Glutamatergic neuron (in vitro differentiated cells): ENCODE results near the gene CEP128. TPM values are rescaled to one million over a fixed set of nuclear protein-coding genes. Genes with fewer than 3 reads are reported as not detected.

Experiments used
- DNase-seq: peaks from one replicate; pipeline ENCODE4 v3.0.0; 2022
- H3K27ac Mint-ChIP-seq: one replicate; pipeline ENCODE4 v1.8.0; 2020; ENCODE audit warnings: mild to moderate bottlenecking, mixed read lengths, inconsistent platforms; ENCODE audit not compliant: unreplicated experiment
- H3K27me3 Mint-ChIP-seq: one replicate; pipeline ENCODE4 v1.8.0; 2020; ENCODE audit warnings: mild to moderate bottlenecking, moderate library complexity, mixed read lengths, inconsistent platforms; ENCODE audit not compliant: unreplicated experiment
- H3K36me3 Mint-ChIP-seq: one replicate; pipeline ENCODE4 v1.8.0; 2020; ENCODE audit warnings: mild to moderate bottlenecking, mixed read lengths, inconsistent platforms; ENCODE audit not compliant: unreplicated experiment
- H3K4me1 Mint-ChIP-seq: one replicate; pipeline ENCODE4 v1.8.0; 2020; ENCODE audit warnings: mild to moderate bottlenecking, low read depth, mixed read lengths, inconsistent platforms; ENCODE audit not compliant: unreplicated experiment
- H3K4me3 Mint-ChIP-seq: one replicate; pipeline ENCODE4 v1.8.0; 2020; ENCODE audit warnings: mild to moderate bottlenecking, mixed read lengths, inconsistent platforms; ENCODE audit not compliant: unreplicated experiment
- H3K9me3 Mint-ChIP-seq: one replicate; pipeline ENCODE4 v1.8.0; 2020; ENCODE audit warnings: mild to moderate bottlenecking, moderate library complexity, mixed read lengths, inconsistent platforms; ENCODE audit not compliant: unreplicated experiment
- CTCF ChIP-seq: fragments of 200-600 bp; sonication (generic); IDR thresholded peaks from one replicate; pipeline ENCODE4 v1.5.0; 2021; ENCODE audit not compliant: partially characterized antibody, unreplicated experiment
- total RNA-seq: library from RNA; stranded (reverse); fragmentation: NEBNext Ultra II Directional; extraction: Animal tissue kit (Norgen Biotek cat#: 25700); gene quantifications from one replicate; pipeline ENCODE4 v1.2.1, GENCODE V29; 2021; ENCODE audit not compliant: unreplicated experiment

CEP128 gene
- total RNA-seq, 1 donor from 2014 or later: 38.5 TPM

DNA sequence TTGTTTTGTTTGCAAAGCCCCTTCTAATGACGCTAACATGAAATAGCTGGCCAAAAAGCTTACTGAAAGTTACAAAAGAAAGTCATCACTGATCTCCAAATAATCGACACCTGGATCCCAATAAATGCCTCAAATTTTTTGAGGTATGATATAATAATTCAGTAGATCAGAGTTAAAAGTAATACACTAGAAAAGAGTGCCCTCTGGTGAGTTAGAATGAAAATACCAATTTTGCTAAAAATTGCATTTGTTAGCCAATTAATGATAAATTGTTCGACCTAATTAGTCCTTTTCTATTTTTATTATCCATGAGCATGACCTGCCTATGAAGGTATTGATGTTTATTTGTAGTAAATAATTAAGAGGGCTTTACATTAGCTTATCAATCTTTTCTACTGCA lies 78.6 kb downstream of the CEP128 start:
- no peaks in the 10 kb centered on the region for H3K4me1 Mint-ChIP-seq
- no peaks in the 10 kb centered on the region for H3K27me3 Mint-ChIP-seq
- peaks cover 8% of the 10 kb centered on the region for H3K36me3 Mint-ChIP-seq
- DNase-seq: no peak
- H3K9me3 Mint-ChIP-seq: peaks cover 3% of the 10 kb centered on the region
- H3K27ac Mint-ChIP-seq: no peak overlapping the region
- no peak overlapping the region for H3K4me3 Mint-ChIP-seq
- TF ChIP-seq CTCF: no peak

- Mint-ChIP-seq H3K36me3 (peaks cover 3% of the 10 kb centered on the region), H3K27me3 (no peaks in the 10 kb centered on the region), H3K4me3 (no peak overlapping the region), H3K9me3 (peaks cover 3% of the 10 kb centered on the region), H3K4me1 (no peaks in the 10 kb centered on the region), H3K27ac (no peak overlapping the region)
- DNase-seq: no peak
- no peak for TF ChIP-seq CTCF
Measured at GRCh38 chr14:80862541-80862940, 79.0 kb downstream of the CEP128 start.

DNA sequence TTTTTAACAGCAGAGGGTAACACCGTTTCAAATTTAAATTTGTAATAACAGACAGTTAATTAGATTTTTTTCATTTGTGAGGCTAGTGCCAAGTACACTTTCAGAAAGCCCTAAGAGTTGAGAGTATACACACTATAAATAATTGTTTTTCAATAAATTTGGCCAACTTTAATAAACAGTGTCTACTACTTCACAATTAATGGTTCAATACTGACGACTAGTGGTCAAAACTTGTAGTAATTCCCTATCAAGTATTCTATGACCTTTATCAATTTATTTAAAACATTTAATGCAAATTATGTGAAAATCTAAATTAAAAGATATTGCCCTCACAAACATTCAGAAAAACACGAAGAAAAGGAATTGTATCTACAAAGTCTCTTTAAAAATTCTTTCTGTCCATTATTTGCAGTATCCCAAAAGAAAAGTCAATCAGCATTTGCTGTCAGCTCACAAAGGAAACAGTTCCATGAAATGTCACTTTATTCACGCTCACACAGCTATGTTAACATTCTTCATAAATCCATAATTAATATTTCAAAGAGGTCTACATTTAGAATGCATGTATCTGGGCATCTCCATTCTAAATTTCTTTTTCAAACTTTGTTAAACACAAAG lies 91.2 kb downstream of the CEP128 start:
- DNase-seq: no peak
- Mint-ChIP-seq H3K9me3 (peaks cover 2% of the 10 kb centered on the region), H3K27me3 (no peaks in the 10 kb centered on the region), H3K4me1 (peaks cover 3% of the 10 kb centered on the region), H3K27ac (no peak overlapping the region), H3K4me3 (no peak overlapping the region), H3K36me3 (no peaks in the 10 kb centered on the region)
- TF ChIP-seq CTCF: peak; percentile 87

DNA sequence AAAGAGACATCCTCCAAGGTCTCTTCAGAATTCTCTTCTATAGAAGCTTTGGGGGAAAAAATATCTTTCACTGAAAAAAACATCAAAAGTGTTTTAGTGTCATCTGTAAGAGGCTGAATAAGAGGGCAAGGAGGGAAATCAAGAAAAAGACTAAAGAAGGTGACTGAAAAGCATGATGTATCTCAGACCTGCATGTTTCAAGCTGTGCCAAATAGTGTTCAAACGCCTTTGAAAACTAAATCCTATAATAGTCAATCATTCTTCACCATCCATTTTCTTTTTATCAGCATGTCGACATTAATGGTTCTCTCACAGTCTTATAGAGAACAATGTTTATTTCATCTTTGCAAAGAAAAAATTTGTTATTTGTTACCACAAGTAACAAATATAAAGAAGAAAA lies 94.5 kb downstream of the CEP128 start:
- Mint-ChIP-seq H3K27ac (no peak overlapping the region), H3K36me3 (no peaks in the 10 kb centered on the region), H3K4me3 (no peak overlapping the region), H3K27me3 (no peaks in the 10 kb centered on the region), H3K4me1 (no peaks in the 10 kb centered on the region), H3K9me3 (peaks cover 2% of the 10 kb centered on the region)
- DNase-seq: no peak
- TF ChIP-seq CTCF: no peak

GRCh38 chr14:80845856-80846255 lies 95.7 kb downstream of the CEP128 start:
- no peak for DNase-seq
- no peaks in the 10 kb centered on the region for H3K36me3 Mint-ChIP-seq
- no peak overlapping the region for H3K4me3 Mint-ChIP-seq
- H3K9me3 Mint-ChIP-seq: peaks cover 2% of the 10 kb centered on the region
- no peak for TF ChIP-seq CTCF
- no peaks in the 10 kb centered on the region for H3K4me1 Mint-ChIP-seq
- H3K27me3 Mint-ChIP-seq: no peaks in the 10 kb centered on the region
- H3K27ac Mint-ChIP-seq: no peak overlapping the region
